PC-9 (cell line): ENCODE data around the gene MUC13. TPM values are rescaled to one million over a fixed set of nuclear protein-coding genes. Genes with fewer than 3 reads are reported as not detected.

Experiments
- BruUV-seq: library from RNA; stranded (reverse); fragments of 400-500 nt; replicated peaks from 2 replicates; lab custom pipeline; 2021; lab: Mats Ljungman, UMichigan
- CTCF ChIA-PET: fragments of 300-600 bp; sonication (Branson Sonifier 250); formaldehyde crosslinking; loops from one replicate; lab custom pipeline; 2022; ENCODE audit warnings: antibody characterized with exemption; lab: Charles Lee
- POLR2A ChIA-PET: fragments of 300-600 bp; sonication (Branson Sonifier 250); formaldehyde crosslinking; loops from one replicate; lab custom pipeline; 2022; ENCODE audit warnings: antibody characterized with exemption; ENCODE audit not compliant: unreplicated experiment; lab: Charles Lee
- DNase-seq, 2 experiments: peaks; one replicate each; pipeline versions ENCODE4 v3.0.0 to v3.0.0-alpha.2; 2015 to 2022; ENCODE audit warnings: mixed read lengths in 1 of 2
- H2AFZ ChIP-seq: fragments of 200-600 bp; sonication (generic); 2 replicates; pipeline ENCODE4 v1.8.1; 2017; ENCODE audit warnings: antibody characterized with exemption
- H3F3A ChIP-seq: fragments of 200-600 bp; sonication (generic); 2 replicates; pipeline ENCODE4 v1.8.1; 2017; ENCODE audit warnings: antibody characterized with exemption, mild to moderate bottlenecking, low read depth; ENCODE audit not compliant: insufficient read depth
- H3K27ac ChIP-seq: fragments of 200-600 bp; sonication (generic); 2 replicates; pipeline ENCODE4 v1.6.1; 2016; ENCODE audit warnings: mixed run types
- H3K27me3 ChIP-seq: fragments of 200-600 bp; sonication (generic); 2 replicates; pipeline ENCODE4 v1.6.1; 2016; ENCODE audit warnings: low read depth, mixed run types; ENCODE audit not compliant: insufficient read depth
- H3K36me3 ChIP-seq: fragments of 200-600 bp; sonication (generic); 2 replicates; pipeline ENCODE4 v1.6.1; 2016; ENCODE audit warnings: low read depth, mixed run types
- H3K4me1 ChIP-seq: fragments of 200-600 bp; sonication (generic); replicated peaks from 2 replicates; pipeline ENCODE4 v1.6.1; 2016; ENCODE audit warnings: mixed run types; ENCODE audit not compliant: insufficient read depth
- H3K4me2 ChIP-seq: fragments of 200-600 bp; sonication (generic); 2 replicates; pipeline ENCODE4 v1.6.1; 2017; ENCODE audit warnings: mixed run types
- H3K4me3 ChIP-seq: fragments of 200-600 bp; sonication (generic); 2 replicates; pipeline ENCODE4 v1.6.1; 2016; ENCODE audit warnings: mixed run types
- H3K79me2 ChIP-seq: fragments of 200-600 bp; sonication (generic); 2 replicates; pipeline ENCODE4 v1.6.1; 2017; ENCODE audit warnings: low read depth, mixed run types
- H3K9me2 ChIP-seq: fragments of 200-600 bp; sonication (generic); 2 replicates; pipeline ENCODE4 v1.8.1; 2017; ENCODE audit warnings: mild to moderate bottlenecking; ENCODE audit not compliant: insufficient read depth
- H3K9me3 ChIP-seq: fragments of 200-600 bp; sonication (generic); 2 replicates; pipeline ENCODE4 v1.8.1; 2016; ENCODE audit warnings: low read depth; ENCODE audit not compliant: insufficient read depth
- H4K20me1 ChIP-seq: fragments of 200-600 bp; sonication (generic); 2 replicates; pipeline ENCODE4 v1.8.1; 2017; ENCODE audit not compliant: insufficient read depth
- EZH2 ChIP-seq: fragments of 200-600 bp; sonication (generic); IDR thresholded peaks from 2 replicates; pipeline ENCODE4 v1.8.0; 2017; ENCODE audit warnings: antibody characterized with exemption, low read depth
- intact Hi-C: fragments of 100-400 bp; cut with micrococcal nuclease; formaldehyde crosslinking; loops from one replicate; pipeline ENCODE4 v1.10.0; 2022; ENCODE audit not compliant: unreplicated experiment
- total RNA-seq: library from RNA; stranded (reverse); gene quantifications from 2 replicates; pipeline ENCODE4 v1.2.3, GENCODE V29; 2021
- TF ChIP-seq, protein P1 (sequence below): fragments of 200-600 bp; sonication (generic); conservative IDR thresholded peaks from 2 replicates; pipeline ENCODE4 v1.6.1; 2017; ENCODE audit warnings: mixed run types, antibody characterized with exemption, mild to moderate bottlenecking, moderate library complexity

MUC13 gene
- total RNA-seq, 1 experiment from 2014 or later: not detected

DNA sequence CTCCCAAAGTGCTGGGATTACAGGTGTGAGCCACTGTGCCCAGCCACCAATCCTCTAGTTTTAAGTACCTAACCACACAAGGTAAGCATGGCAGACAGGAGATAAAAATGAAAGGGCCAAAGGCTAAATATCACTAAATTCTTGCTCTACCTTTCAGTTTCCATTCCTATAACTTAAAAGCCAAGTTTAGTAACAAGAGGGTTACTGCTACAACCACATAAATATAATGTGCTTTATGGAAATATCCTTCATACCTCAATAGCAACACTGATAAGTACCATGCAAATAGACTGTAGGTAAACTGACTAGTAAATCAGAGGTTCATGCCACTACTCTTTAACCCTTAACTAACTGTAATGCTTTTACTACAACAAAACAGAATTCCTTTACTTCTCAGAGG lies 38.7 kb upstream of the MUC13 start:
- BruUV-seq: no TSS peak
- no peaks in the 10 kb centered on the region for H3K79me2 ChIP-seq

DNA sequence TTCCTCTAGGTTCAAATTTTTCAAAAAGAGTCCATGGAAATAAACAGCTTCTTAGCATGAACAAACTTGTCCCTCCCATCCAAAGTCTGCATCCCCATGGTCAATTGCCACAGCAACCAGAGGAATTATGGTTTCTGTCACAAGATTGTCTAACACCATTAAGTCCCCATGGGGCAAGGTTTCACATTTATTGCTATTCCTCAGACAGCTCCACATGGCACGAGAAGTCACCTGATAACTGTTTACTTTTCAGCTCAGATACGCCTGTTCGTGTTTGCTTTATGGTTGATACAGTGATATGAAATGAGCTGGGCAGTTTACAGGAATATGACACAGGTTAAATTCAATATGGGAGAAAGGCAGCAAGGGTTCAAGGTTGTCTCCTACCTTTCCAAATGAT lies 37.9 kb upstream of the MUC13 start:
- no peaks in the 10 kb centered on the region for H3K36me3 ChIP-seq
- no peaks in the 10 kb centered on the region for H3K4me1 ChIP-seq
- ChIA-PET CTCF (interaction anchor here (0.6 kb wide), 1 partner anchor 657 kb away, joined by 6 read pairs; no protein-coding TSS in a partner anchor), POLR2A (no interaction called here)
- intact Hi-C loops: no loop called here
- H3K27ac ChIP-seq: no peak overlapping the region
- no TSS peak for BruUV-seq
- no peaks in the 10 kb centered on the region for H3F3A ChIP-seq
- no peak for TF ChIP-seq EZH2
- no peak overlapping the region for H3K4me2 ChIP-seq
- H3K9me2 ChIP-seq: no peaks in the 10 kb centered on the region
- no peaks in the 10 kb centered on the region for H3K27me3 ChIP-seq
- no peaks in the 10 kb centered on the region for H4K20me1 ChIP-seq
- H2AFZ ChIP-seq: no peak overlapping the region
- H3K9me3 ChIP-seq: no peaks in the 10 kb centered on the region
- DNase-seq: no peak
- H3K4me3 ChIP-seq: no peak overlapping the region
- no peaks in the 10 kb centered on the region for H3K79me2 ChIP-seq

More for the DNA sequence above, 38.7 kb upstream of the MUC13 start:
- DNase-seq: no peak
- intact Hi-C loops: no loop called here
- Histone ChIP-seq H4K20me1 (no peaks in the 10 kb centered on the region), H3K36me3 (no peaks in the 10 kb centered on the region), H3K27me3 (no peaks in the 10 kb centered on the region), H3K27ac (no peak overlapping the region), H2AFZ (no peak overlapping the region), H3K4me2 (no peak overlapping the region), H3K9me2 (no peaks in the 10 kb centered on the region), H3K9me3 (no peaks in the 10 kb centered on the region), H3F3A (no peaks in the 10 kb centered on the region), H3K4me3 (no peak overlapping the region), H3K4me1 (no peaks in the 10 kb centered on the region)
- CTCF ChIA-PET: no interaction called here
- TF ChIP-seq, protein P1, sequence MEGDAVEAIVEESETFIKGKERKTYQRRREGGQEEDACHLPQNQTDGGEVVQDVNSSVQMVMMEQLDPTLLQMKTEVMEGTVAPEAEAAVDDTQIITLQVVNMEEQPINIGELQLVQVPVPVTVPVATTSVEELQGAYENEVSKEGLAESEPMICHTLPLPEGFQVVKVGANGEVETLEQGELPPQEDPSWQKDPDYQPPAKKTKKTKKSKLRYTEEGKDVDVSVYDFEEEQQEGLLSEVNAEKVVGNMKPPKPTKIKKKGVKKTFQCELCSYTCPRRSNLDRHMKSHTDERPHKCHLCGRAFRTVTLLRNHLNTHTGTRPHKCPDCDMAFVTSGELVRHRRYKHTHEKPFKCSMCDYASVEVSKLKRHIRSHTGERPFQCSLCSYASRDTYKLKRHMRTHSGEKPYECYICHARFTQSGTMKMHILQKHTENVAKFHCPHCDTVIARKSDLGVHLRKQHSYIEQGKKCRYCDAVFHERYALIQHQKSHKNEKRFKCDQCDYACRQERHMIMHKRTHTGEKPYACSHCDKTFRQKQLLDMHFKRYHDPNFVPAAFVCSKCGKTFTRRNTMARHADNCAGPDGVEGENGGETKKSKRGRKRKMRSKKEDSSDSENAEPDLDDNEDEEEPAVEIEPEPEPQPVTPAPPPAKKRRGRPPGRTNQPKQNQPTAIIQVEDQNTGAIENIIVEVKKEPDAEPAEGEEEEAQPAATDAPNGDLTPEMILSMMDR: no peak
- no peak for TF ChIP-seq EZH2
- POLR2A ChIA-PET: no interaction called here

DNA sequence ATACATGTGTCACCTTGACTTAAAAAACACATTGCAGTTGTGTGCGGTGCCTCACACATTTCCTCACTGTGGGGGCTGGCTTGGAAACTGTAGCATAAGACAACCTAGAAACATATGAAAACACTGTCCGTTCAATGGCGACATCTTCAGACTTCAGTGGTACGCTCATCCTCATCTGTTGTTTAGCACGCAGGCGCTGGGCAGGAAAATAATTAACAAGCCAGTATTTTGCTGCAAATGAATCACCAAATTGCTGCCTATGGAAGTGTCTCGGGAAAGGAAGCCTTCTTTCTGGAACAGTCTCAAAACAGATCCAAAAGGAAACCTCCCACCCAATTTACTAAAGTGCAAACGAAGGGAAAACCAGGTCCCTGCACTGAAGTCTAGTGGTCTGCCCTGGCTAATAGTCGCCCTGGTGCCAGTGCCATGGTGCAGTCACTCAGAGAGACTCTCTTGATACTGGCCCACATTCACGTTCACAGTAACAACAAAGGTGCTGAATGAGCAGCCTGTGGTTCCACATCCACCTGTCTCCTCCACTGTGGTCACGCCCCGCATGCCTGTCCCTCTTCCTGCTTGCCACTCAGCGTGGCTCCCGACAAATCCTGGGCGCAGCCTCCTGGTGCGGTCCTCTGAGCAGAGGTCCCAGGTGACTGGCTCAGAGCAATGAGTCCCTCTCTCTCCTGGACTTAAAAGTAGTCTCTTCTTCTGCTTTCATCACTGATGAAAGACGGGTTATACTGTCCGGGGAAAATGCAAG lies 35.6 kb upstream of the MUC13 start:
- no peak overlapping the region for H3K27ac ChIP-seq
- H3K4me1 ChIP-seq: no peaks in the 10 kb centered on the region
- H3K4me3 ChIP-seq: no peak overlapping the region
- DNase-seq: no peak
- H2AFZ ChIP-seq: no peak overlapping the region
- H3K79me2 ChIP-seq: no peaks in the 10 kb centered on the region
- no peaks in the 10 kb centered on the region for H3K9me3 ChIP-seq
- H3K27me3 ChIP-seq: no peaks in the 10 kb centered on the region
- H4K20me1 ChIP-seq: no peaks in the 10 kb centered on the region
- H3K4me2 ChIP-seq: no peak overlapping the region
- TF ChIP-seq, protein P1: no peak
- TF ChIP-seq EZH2: no peak
- intact Hi-C loops: no loop called here
- POLR2A ChIA-PET: no interaction called here
- BruUV-seq: no TSS peak
- CTCF ChIA-PET: no interaction called here
- no peaks in the 10 kb centered on the region for H3K9me2 ChIP-seq
- H3F3A ChIP-seq: no peaks in the 10 kb centered on the region
- H3K36me3 ChIP-seq: no peaks in the 10 kb centered on the region
